Gastrocnemius medialis (tissue), 4 donors: ENCODE measurements around the gene NPAS3. TPM values are rescaled to one million over a fixed set of nuclear protein-coding genes. Genes with fewer than 3 reads are reported as not detected.
A peak's percentile ranks its signal among the peaks of the same experiment; 100 is the strongest.

Experiments
- ATAC-seq, 2 donors: fragments of 150-250 bp; one replicate each; pipeline ENCODE4 v1.9.1; 2016
- DNase-seq, 2 donors: peaks; one replicate each; pipeline ENCODE4 v3.0.0-alpha.2; 2019
- H3K27ac ChIP-seq, 4 donors: fragments of 200-600 bp; sonication (generic); 1 replicate in 1 of 4; 2 replicates in 3 of 4; pipeline ENCODE4 v1.5.1; 2016 to 2018; ENCODE audit warnings: mild to moderate bottlenecking in 2 of 4, moderate library complexity in 1 of 4
- H3K27me3 ChIP-seq, 3 donors: fragments of 200-600 bp; sonication (generic) in 2 of 3; 1 replicate in 1 of 3; 2 replicates in 2 of 3; pipeline versions ENCODE4 v1.5.1 to v1.6.0; 2016 to 2019; ENCODE audit warnings: mild to moderate bottlenecking in 1 of 3, moderate library complexity in 1 of 3
- H3K36me3 ChIP-seq, 2 donors: fragments of 200-600 bp; sonication (generic) in 1 of 2; one replicate each; pipeline ENCODE4 v1.5.1; 2017 to 2018
- H3K4me1 ChIP-seq, 2 donors: fragments of 200-600 bp; sonication (generic) in 1 of 2; one replicate each; pipeline ENCODE4 v1.5.1; 2016 to 2017; ENCODE audit warnings: mild to moderate bottlenecking in 2 of 2
- H3K4me3 ChIP-seq, 4 donors: fragments of 200-600 bp; sonication (generic) in 3 of 4; 1 replicate in 1 of 4; 2 replicates in 3 of 4; pipeline ENCODE4 v1.5.1; 2016 to 2019; ENCODE audit warnings: mild to moderate bottlenecking in 2 of 4
- H3K9me3 ChIP-seq, 3 donors: fragments of 200-600 bp; sonication (generic) in 2 of 3; 1 replicate in 1 of 3; 2 replicates in 2 of 3; pipeline ENCODE4 v1.5.1; 2016 to 2019
- POLR2A ChIP-seq, 2 donors: fragments of 450-650 bp; IDR thresholded peaks; one replicate each; pipeline ENCODE4 v1.6.1; 2017; ENCODE audit warnings: antibody characterized with exemption in 2 of 2, mild to moderate bottlenecking in 2 of 2, moderate library complexity in 2 of 2
- in situ Hi-C, 4 donors: fragments of 200-750 bp; cut with MboI; loops; one replicate each; pipeline versions ENCODE4 v1.15.0 to v1.8.0; 2017; ENCODE audit warnings: low sequenced_read_pairs in 4 of 4
- intact Hi-C: fragments of 100-400 bp; cut with DNase I; formaldehyde crosslinking; loops from one replicate; pipeline ENCODE4 v1.15.1; 2023; ENCODE audit warnings: low total_unique reads
- total RNA-seq, 4 donors: library from RNA; depleted of rRNA; stranded (reverse); fragments of >200 nt; gene quantifications; one replicate each; pipeline versions ENCODE4 v1.1.0 to v1.2.3, GENCODE V29; 2016
- TF ChIP-seq, protein P1 (sequence below), 5 experiments: fragments of 450-650 bp in 3 of 5; fragments of 200-600 bp in 2 of 5; sonication (generic) in 2 of 5; IDR thresholded peaks in 4 of 5; conservative IDR thresholded peaks in 1 of 5; 1 replicate in 4 of 5; 2 replicates in 1 of 5; pipeline ENCODE4 v1.5.1; 2016 to 2019; ENCODE audit warnings: antibody characterized with exemption in 5 of 5, mild to moderate bottlenecking in 3 of 5, moderate library complexity in 3 of 5

The NPAS3 gene
- total RNA-seq, 4 donors from 2014 or later: 0.82 to 1.00 TPM; not detected in 2

DNA sequence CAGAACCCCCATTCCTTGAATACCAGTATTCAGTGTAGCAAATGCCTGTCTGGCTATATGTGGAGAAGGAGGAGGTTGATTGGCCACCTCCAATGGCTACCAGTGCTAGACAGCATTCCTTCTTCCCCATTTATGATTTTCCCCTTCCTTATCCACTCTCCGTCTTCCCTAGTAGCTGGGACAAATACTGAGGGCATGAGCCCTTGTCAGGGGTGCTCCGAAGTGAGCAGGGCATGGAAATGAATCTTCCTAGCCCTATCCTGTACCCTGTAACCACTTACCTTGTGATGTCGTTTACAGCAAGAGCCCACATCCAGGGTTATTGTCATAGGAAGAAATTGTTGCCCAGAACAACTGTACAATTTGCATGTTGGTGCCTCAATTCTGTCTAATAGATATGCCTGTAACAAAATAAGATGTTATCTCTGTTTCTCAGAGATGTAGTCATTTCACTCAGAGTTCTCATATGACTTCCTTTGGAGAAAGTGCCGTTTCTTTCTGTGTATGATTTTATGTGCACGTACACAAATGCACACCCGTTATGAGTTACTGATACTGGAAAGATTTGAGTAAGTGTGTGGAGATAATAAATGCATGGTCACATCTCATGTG lies 588.5 kb downstream of the NPAS3 start:
- no peak overlapping the region for H3K4me3 ChIP-seq
- no peaks in the 10 kb centered on the region for H3K27me3 ChIP-seq
- DNase-seq (no peak), ATAC-seq (no peak)
- H3K27ac ChIP-seq: no peak overlapping the region
- no peak for TF ChIP-seq POLR2A (IDR thresholded peaks at IDR 0.05)
- TF ChIP-seq, protein P1, sequence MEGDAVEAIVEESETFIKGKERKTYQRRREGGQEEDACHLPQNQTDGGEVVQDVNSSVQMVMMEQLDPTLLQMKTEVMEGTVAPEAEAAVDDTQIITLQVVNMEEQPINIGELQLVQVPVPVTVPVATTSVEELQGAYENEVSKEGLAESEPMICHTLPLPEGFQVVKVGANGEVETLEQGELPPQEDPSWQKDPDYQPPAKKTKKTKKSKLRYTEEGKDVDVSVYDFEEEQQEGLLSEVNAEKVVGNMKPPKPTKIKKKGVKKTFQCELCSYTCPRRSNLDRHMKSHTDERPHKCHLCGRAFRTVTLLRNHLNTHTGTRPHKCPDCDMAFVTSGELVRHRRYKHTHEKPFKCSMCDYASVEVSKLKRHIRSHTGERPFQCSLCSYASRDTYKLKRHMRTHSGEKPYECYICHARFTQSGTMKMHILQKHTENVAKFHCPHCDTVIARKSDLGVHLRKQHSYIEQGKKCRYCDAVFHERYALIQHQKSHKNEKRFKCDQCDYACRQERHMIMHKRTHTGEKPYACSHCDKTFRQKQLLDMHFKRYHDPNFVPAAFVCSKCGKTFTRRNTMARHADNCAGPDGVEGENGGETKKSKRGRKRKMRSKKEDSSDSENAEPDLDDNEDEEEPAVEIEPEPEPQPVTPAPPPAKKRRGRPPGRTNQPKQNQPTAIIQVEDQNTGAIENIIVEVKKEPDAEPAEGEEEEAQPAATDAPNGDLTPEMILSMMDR (IDR thresholded peaks at IDR 0.05 in 4 of 5, conservative IDR thresholded peaks at IDR 0.05 in 1 of 5): no peak
- H3K9me3 ChIP-seq: no peaks in the 10 kb centered on the region
- intact Hi-C loops: no loop called here
- no peaks in the 10 kb centered on the region for H3K4me1 ChIP-seq
- in situ Hi-C loops: no loop called here
- no peaks in the 10 kb centered on the region for H3K36me3 ChIP-seq

DNA sequence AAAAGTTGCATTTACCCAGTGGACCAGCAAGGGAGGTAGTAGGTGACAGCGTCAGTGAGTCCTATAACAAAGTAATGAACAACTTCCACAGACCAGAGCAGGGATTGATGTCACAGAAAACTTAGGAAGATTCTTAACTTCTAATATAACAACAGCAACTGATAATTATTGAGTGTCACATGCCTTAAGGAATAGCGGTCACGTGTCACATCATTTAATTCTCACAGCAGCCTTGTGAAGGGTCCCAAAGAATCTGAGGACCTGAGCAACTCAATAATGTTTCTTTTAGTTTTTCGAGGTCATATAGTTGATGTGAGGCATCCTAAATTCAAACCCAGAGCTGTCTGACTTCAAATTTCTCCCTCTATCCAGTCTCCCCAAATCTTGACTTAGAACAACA lies 590.0 kb downstream of the NPAS3 start:
- H3K36me3 ChIP-seq: no peaks in the 10 kb centered on the region
- in situ Hi-C loops (no loop called here), intact Hi-C loops (no loop called here)
- DNase-seq (no peak), ATAC-seq (no peak)
- peaks cover 0 to 4% of the 10 kb centered on the region in 2 donors for H3K4me1 ChIP-seq
- no peak overlapping the region for H3K4me3 ChIP-seq
- TF ChIP-seq, protein P1 (IDR thresholded peaks at IDR 0.05 in 4 of 5, conservative IDR thresholded peaks at IDR 0.05 in 1 of 5): no peak
- no peak for TF ChIP-seq POLR2A (IDR thresholded peaks at IDR 0.05)
- no peaks in the 10 kb centered on the region for H3K27me3 ChIP-seq
- H3K9me3 ChIP-seq: no peaks in the 10 kb centered on the region
- H3K27ac ChIP-seq: no peak overlapping the region

DNA sequence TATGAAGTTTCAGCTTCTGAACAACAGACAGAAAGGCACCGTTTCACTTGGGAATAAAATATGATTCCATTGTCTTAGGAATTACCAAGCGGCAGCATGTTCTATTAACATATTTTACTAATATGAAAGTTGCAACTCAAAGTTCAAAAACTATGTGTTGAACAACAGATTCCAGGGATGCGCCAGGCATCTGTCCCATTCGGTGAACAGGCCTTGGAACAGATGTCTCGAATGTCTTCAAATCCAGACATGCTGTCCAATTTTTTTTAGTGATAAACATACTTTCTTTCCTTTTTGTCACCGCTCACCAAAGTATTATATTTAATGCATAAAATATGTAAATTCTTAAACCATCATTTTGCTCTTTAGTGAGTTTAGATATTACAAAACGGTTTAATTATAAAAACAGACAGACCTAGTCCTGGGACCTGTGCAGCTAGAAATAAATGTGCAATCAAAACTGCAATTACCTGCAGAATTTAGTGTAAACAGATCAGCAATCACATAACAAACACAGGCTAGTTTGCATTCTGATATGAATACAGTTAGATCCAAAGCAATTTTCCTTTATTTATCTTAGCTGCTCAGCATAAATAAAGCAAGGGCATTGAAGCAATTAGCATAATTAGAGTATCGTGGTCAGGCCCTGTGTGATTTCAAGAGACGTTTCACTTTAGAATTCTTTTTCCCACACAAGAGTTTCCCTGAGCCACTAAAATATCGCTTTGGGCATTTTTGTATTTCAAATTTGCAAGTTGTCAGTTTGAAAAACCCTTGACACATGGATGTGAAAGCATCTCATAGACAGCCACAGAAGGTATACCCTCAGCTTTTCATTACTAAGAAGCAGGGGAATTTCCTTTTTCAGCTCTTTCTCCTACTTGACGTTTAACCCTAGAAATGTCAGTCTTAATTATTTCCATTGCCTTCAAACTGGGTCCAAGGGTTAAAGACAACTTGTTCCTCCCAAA lies 591.4 kb downstream of the NPAS3 start:
- in situ Hi-C loops (no loop called here), intact Hi-C loops (no loop called here)
- no peak for TF ChIP-seq POLR2A (IDR thresholded peaks at IDR 0.05)
- TF ChIP-seq, protein P1 (IDR thresholded peaks at IDR 0.05 in 4 of 5, conservative IDR thresholded peaks at IDR 0.05 in 1 of 5): no peak
- H3K4me3 ChIP-seq: no peak overlapping the region
- H3K36me3 ChIP-seq: no peaks in the 10 kb centered on the region
- peaks cover 0 to 4% of the 10 kb centered on the region in 2 donors for H3K4me1 ChIP-seq
- DNase-seq (no peak), ATAC-seq (no peak)
- H3K27me3 ChIP-seq: no peaks in the 10 kb centered on the region
- no peaks in the 10 kb centered on the region for H3K9me3 ChIP-seq
- H3K27ac ChIP-seq: no peak overlapping the region

DNA sequence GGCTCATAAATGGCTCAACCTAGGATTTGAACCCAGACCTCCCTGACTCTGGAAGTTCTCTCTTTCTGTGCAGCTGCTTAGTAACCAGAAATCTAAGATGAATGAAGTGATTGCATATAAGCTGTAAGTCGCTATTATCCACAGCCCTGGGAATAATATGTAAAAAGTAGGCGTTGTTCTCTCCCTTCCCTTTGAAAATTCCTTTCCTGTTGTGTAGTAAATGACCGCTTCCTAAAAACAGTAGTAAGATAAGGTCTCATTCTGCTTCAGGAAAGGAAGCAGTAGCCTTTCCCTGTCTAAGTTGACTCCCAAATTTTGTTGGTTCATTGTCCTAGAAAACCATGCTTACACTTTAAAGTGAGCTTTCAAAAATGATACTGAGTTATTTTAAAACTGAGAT lies 593.9 kb downstream of the NPAS3 start:
- H3K4me3 ChIP-seq: no peak overlapping the region
- intact Hi-C loops (no loop called here), in situ Hi-C loops (no loop called here)
- no peaks in the 10 kb centered on the region for H3K9me3 ChIP-seq
- DNase-seq (no peak), ATAC-seq (no peak)
- H3K27ac ChIP-seq: peak overlapping the region in 1 of 4 donors; percentile 20
- TF ChIP-seq POLR2A (IDR thresholded peaks at IDR 0.05): no peak
- TF ChIP-seq, protein P1 (IDR thresholded peaks at IDR 0.05 in 4 of 5, conservative IDR thresholded peaks at IDR 0.05 in 1 of 5): no peak
- H3K4me1 ChIP-seq: peaks cover 0 to 4% of the 10 kb centered on the region in 2 donors
- H3K27me3 ChIP-seq: no peaks in the 10 kb centered on the region
- no peaks in the 10 kb centered on the region for H3K36me3 ChIP-seq
